ENCODE results near the gene CTDP1. TPM values are rescaled to one million over a fixed set of nuclear protein-coding genes. Genes with fewer than 3 reads are reported as not detected.

Gene CTDP1
- total RNA-seq, 1 experiment from 2014 or later = 31.7 TPM

GRCh38 chr18:79799619-79800370 lies 120.2 kb downstream of the CTDP1 start:
- no peak overlapping the region for H2AFZ ChIP-seq (ENCODE audit: low read length)
- ATAC-seq (no peak), DNase-seq (no peak)
- no peak overlapping the region for H3K4me3 ChIP-seq (ENCODE audit: low read length)
- BruUV-seq (replicated peaks) = no TSS peak
- H3K27me3 ChIP-seq (ENCODE audit: low read length) = peaks cover 15% of the 10 kb centered on the region
- no peak for TF ChIP-seq EZH2 (IDR thresholded peaks at IDR 0.05; ENCODE audit: low read length, unreplicated experiment)
- no peak for TF ChIP-seq EZH2phosphoT487 (IDR thresholded peaks at IDR 0.05; ENCODE audit: borderline replicate concordance, low read length)
- TF ChIP-seq CTCF (conservative IDR thresholded peaks at IDR 0.05; ENCODE audit: low read depth, low read length) = no peak
- H4K20me1 ChIP-seq (ENCODE audit: low read length) = no peaks in the 10 kb centered on the region
- intact Hi-C loops (cut with micrococcal nuclease) = no loop called here
- ChIA-PET CTCF (no interaction called here), POLR2A (ENCODE audit: unreplicated experiment) (no interaction called here)
- no peaks in the 10 kb centered on the region for H3K36me3 ChIP-seq (ENCODE audit: low read depth, low read length)
- no peak overlapping the region for H3K9ac ChIP-seq (ENCODE audit: low read length)
- H3K4me1 ChIP-seq (ENCODE audit: insufficient read depth, low read length) = no peaks in the 10 kb centered on the region
- no peaks in the 10 kb centered on the region for H3F3A ChIP-seq (ENCODE audit: low read length, unreplicated experiment)
- no peaks in the 10 kb centered on the region for H3K9me2 ChIP-seq (replicated peaks; ENCODE audit: low read length)
- no peaks in the 10 kb centered on the region for H3K9me3 ChIP-seq (ENCODE audit: low read length)
- H3K79me2 ChIP-seq (ENCODE audit: low read length) = no peaks in the 10 kb centered on the region
- H3K27ac ChIP-seq (ENCODE audit: low read length) = no peak overlapping the region
- H3K4me2 ChIP-seq (ENCODE audit: low read length) = no peak overlapping the region

GRCh38 chr18:79800371-79801180 lies 121.0 kb downstream of the CTDP1 start:
- ChIA-PET POLR2A (ENCODE audit: unreplicated experiment) (no interaction called here), CTCF (no interaction called here)
- TF ChIP-seq EZH2phosphoT487 (IDR thresholded peaks at IDR 0.05; ENCODE audit: borderline replicate concordance, low read length) (no peak), CTCF (conservative IDR thresholded peaks at IDR 0.05; ENCODE audit: low read depth, low read length) (no peak)
- no TSS peak for BruUV-seq (replicated peaks)
- no peak overlapping the region for H2AFZ ChIP-seq (ENCODE audit: low read length)
- no peak overlapping the region for H3K9ac ChIP-seq (ENCODE audit: low read length)
- H3K27me3 ChIP-seq (ENCODE audit: low read length) = peaks cover 15% of the 10 kb centered on the region
- no peak overlapping the region for H3K4me3 ChIP-seq (ENCODE audit: low read length)
- no peaks in the 10 kb centered on the region for H3F3A ChIP-seq (ENCODE audit: low read length, unreplicated experiment)
- no peaks in the 10 kb centered on the region for H3K4me1 ChIP-seq (ENCODE audit: insufficient read depth, low read length)
- no peaks in the 10 kb centered on the region for H3K9me2 ChIP-seq (replicated peaks; ENCODE audit: low read length)
- DNase-seq (no peak), ATAC-seq (no peak)
- no peak overlapping the region for H3K4me2 ChIP-seq (ENCODE audit: low read length)
- no peaks in the 10 kb centered on the region for H3K79me2 ChIP-seq (ENCODE audit: low read length)
- no peak overlapping the region for H3K27ac ChIP-seq (ENCODE audit: low read length)
- H3K36me3 ChIP-seq (ENCODE audit: low read depth, low read length) = no peaks in the 10 kb centered on the region
- intact Hi-C loops (cut with micrococcal nuclease) = no loop called here
- H3K9me3 ChIP-seq (ENCODE audit: low read length) = no peaks in the 10 kb centered on the region
- no peaks in the 10 kb centered on the region for H4K20me1 ChIP-seq (ENCODE audit: low read length)

GRCh38 chr18:79801217-79801616 lies 121.6 kb downstream of the CTDP1 start:
- TF ChIP-seq CTCF (conservative IDR thresholded peaks at IDR 0.05; ENCODE audit: low read depth, low read length) = no peak
- no peak for TF ChIP-seq EZH2 (IDR thresholded peaks at IDR 0.05; ENCODE audit: low read length, unreplicated experiment)
- no peak for TF ChIP-seq EZH2phosphoT487 (IDR thresholded peaks at IDR 0.05; ENCODE audit: borderline replicate concordance, low read length)
- no peaks in the 10 kb centered on the region for H3K9me3 ChIP-seq (ENCODE audit: low read length)
- H4K20me1 ChIP-seq (ENCODE audit: low read length) = no peaks in the 10 kb centered on the region
- no peaks in the 10 kb centered on the region for H3K79me2 ChIP-seq (ENCODE audit: low read length)
- no peak overlapping the region for H3K27ac ChIP-seq (ENCODE audit: low read length)
- H3K9ac ChIP-seq (ENCODE audit: low read length) = no peak overlapping the region
- no peak overlapping the region for H3K4me3 ChIP-seq (ENCODE audit: low read length)
- H2AFZ ChIP-seq (ENCODE audit: low read length) = no peak overlapping the region
- H3K36me3 ChIP-seq (ENCODE audit: low read depth, low read length) = no peaks in the 10 kb centered on the region
- ChIA-PET CTCF (no interaction called here), POLR2A (ENCODE audit: unreplicated experiment) (no interaction called here)
- H3K9me2 ChIP-seq (replicated peaks; ENCODE audit: low read length) = no peaks in the 10 kb centered on the region
- ATAC-seq (no peak), DNase-seq (no peak)
- no peak overlapping the region for H3K4me2 ChIP-seq (ENCODE audit: low read length)
- H3K4me1 ChIP-seq (ENCODE audit: insufficient read depth, low read length) = no peaks in the 10 kb centered on the region
- H3K27me3 ChIP-seq (ENCODE audit: low read length) = peaks cover 15% of the 10 kb centered on the region
- no TSS peak for BruUV-seq (replicated peaks)
- H3F3A ChIP-seq (ENCODE audit: low read length, unreplicated experiment) = no peaks in the 10 kb centered on the region
- intact Hi-C loops (cut with micrococcal nuclease) = no loop called here
